ENCODE measurements around the gene BCL11B. TPM values are rescaled to one million over a fixed set of nuclear protein-coding genes. Genes with fewer than 3 reads are reported as not detected.

The BCL11B gene
- total and polyA plus RNA-seq, 10 of the 15 experiments (the other 5 are each of a cell fraction or from before 2014, with no cell fraction given) = 0.38 to 5.5 (median 1.3) TPM

DNA sequence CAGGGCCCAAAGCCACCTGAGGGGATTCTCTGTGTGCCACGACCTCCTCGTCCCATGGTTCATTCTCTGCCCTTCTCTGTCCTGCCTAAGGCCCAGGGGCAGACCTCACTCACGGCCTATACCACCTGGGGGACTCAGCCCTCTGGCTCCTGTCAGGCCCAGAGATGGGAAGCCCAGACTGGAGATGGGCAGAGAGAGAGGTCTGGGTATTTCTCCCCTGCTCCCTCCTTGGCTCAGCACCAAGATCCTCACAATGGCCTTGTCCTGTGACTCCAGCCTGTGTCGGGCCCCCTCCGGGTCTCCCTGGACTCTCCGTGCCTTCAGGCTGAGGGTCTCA is 46.9 kb upstream of the BCL11B start:
- TF ChIP-seq, protein P1, sequence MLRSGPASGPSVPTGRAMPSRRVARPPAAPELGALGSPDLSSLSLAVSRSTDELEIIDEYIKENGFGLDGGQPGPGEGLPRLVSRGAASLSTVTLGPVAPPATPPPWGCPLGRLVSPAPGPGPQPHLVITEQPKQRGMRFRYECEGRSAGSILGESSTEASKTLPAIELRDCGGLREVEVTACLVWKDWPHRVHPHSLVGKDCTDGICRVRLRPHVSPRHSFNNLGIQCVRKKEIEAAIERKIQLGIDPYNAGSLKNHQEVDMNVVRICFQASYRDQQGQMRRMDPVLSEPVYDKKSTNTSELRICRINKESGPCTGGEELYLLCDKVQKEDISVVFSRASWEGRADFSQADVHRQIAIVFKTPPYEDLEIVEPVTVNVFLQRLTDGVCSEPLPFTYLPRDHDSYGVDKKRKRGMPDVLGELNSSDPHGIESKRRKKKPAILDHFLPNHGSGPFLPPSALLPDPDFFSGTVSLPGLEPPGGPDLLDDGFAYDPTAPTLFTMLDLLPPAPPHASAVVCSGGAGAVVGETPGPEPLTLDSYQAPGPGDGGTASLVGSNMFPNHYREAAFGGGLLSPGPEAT (IDR thresholded peaks at IDR 0.05; ENCODE audit: low read depth) = no peak
- TF ChIP-seq MTA3 (IDR thresholded peaks at IDR 0.05; ENCODE audit: borderline replicate concordance, low read length) = no peak
- no peak for TF ChIP-seq NR2F1 (conservative IDR thresholded peaks at IDR 0.05)
- Histone ChIP-seq H3K27ac (ENCODE audit: control insufficient read depth, insufficient read depth) (no peak overlapping the region), H3K27me3 (replicated peaks in 1 of 2; ENCODE audit: control insufficient read depth in 2 of 2, insufficient read depth in 2 of 2, low read length in 1 of 2) (no peaks in the 10 kb centered on the region; a peak in 1 of 4 replicates), H2AFZ (ENCODE audit: control insufficient read depth, low read depth, low read length) (no peak overlapping the region), H3K79me2 (ENCODE audit: control insufficient read depth, insufficient read depth, low read length) (no peaks in the 10 kb centered on the region), H3K4me2 (ENCODE audit: control insufficient read depth, insufficient read depth) (no peak overlapping the region), H3K9me3 (replicated peaks; ENCODE audit: control insufficient read depth, insufficient read depth, low read length) (no peaks in the 10 kb centered on the region), H3K36me3 (ENCODE audit: control insufficient read depth in 2 of 2, insufficient read depth in 2 of 2, low read length in 1 of 2) (no peaks in the 10 kb centered on the region), H3K9ac (ENCODE audit: control insufficient read depth, insufficient read depth, low read length) (no peak overlapping the region), H3K4me3 (no peak overlapping the region), H4K20me1 (ENCODE audit: control insufficient read depth, insufficient read depth) (no peaks in the 10 kb centered on the region), H3K4me1 (ENCODE audit: control insufficient read depth, insufficient read depth, low read length) (peaks cover 6% of the 10 kb centered on the region)
- no TSS peak for BruUV-seq (replicated peaks)
- DNase-seq (ENCODE audit: low read depth, low spot score) = no peak
- intact Hi-C loops (cut with micrococcal nuclease; ENCODE audit: unreplicated experiment) (no loop called here), in situ Hi-C loops (cut with MboI) (no loop called here)
- ChIA-PET POLR2A (no interaction called here), RAD21 (ENCODE audit: unreplicated experiment) (interaction anchor here (1.2 to 1.5 kb wide), 2 partner anchors 31 to 43 kb away, joined by 3 to 7 read pairs; no protein-coding TSS in a partner anchor), CTCF (interaction anchor here (1.1 to 2.1 kb wide), 7 partner anchors 32 to 105 kb away, joined by 3 to 27 read pairs (median 3); no protein-coding TSS in a partner anchor), SMC1A (ENCODE audit: uncharacterized antibody, unreplicated experiment) (no interaction called here)
- FAIRE-seq = no peak
- ATAC-seq = no peak
- WGBS (ENCODE audit: insufficient coverage, insufficient replicate concordance, low lambda C conversion rate, missing lambda C conversion rate) = 49% methylated on average over 6 of the region's 6 CpGs

GRCh38 chr14:99318091-99318958 is 46.3 kb upstream of the BCL11B start:
- H3K27me3 ChIP-seq (replicated peaks in 1 of 2; ENCODE audit: control insufficient read depth in 2 of 2, insufficient read depth in 2 of 2, low read length in 1 of 2) = no peaks in the 10 kb centered on the region; a peak in 1 of 4 replicates
- DNase-seq (ENCODE audit: low read depth, low spot score) (no peak), FAIRE-seq (no peak), ATAC-seq (no peak)
- H3K4me2 ChIP-seq (ENCODE audit: control insufficient read depth, insufficient read depth) = no peak overlapping the region
- H3K4me3 ChIP-seq = no peak overlapping the region
- no peak overlapping the region for H3K9ac ChIP-seq (ENCODE audit: control insufficient read depth, insufficient read depth, low read length)
- no peaks in the 10 kb centered on the region for H4K20me1 ChIP-seq (ENCODE audit: control insufficient read depth, insufficient read depth)
- H3K36me3 ChIP-seq (ENCODE audit: control insufficient read depth in 2 of 2, insufficient read depth in 2 of 2, low read length in 1 of 2) = no peaks in the 10 kb centered on the region
- ChIA-PET CTCF (no interaction called here), POLR2A (no interaction called here), SMC1A (ENCODE audit: uncharacterized antibody, unreplicated experiment) (no interaction called here), RAD21 (ENCODE audit: unreplicated experiment) (interaction anchor here (1.2 kb wide), 1 partner anchor 31 kb away, joined by 3 read pairs; no protein-coding TSS in a partner anchor)
- no TSS peak for BruUV-seq (replicated peaks)
- H3K4me1 ChIP-seq (ENCODE audit: control insufficient read depth, insufficient read depth, low read length) = peaks cover 6% of the 10 kb centered on the region
- no peaks in the 10 kb centered on the region for H3K9me3 ChIP-seq (replicated peaks; ENCODE audit: control insufficient read depth, insufficient read depth, low read length)
- 60% methylated on average over 13 of the region's 13 CpGs for WGBS (ENCODE audit: insufficient coverage, insufficient replicate concordance, low lambda C conversion rate, missing lambda C conversion rate)
- no peak overlapping the region for H3K27ac ChIP-seq (ENCODE audit: control insufficient read depth, insufficient read depth)
- in situ Hi-C loops (cut with MboI) = no loop called here
- H3K79me2 ChIP-seq (ENCODE audit: control insufficient read depth, insufficient read depth, low read length) = no peaks in the 10 kb centered on the region
- no peak for TF ChIP-seq NKRF (conservative IDR thresholded peaks at IDR 0.05)
- TF ChIP-seq MTA3 (IDR thresholded peaks at IDR 0.05; ENCODE audit: borderline replicate concordance, low read length) = no peak
- TF ChIP-seq, protein P2, sequence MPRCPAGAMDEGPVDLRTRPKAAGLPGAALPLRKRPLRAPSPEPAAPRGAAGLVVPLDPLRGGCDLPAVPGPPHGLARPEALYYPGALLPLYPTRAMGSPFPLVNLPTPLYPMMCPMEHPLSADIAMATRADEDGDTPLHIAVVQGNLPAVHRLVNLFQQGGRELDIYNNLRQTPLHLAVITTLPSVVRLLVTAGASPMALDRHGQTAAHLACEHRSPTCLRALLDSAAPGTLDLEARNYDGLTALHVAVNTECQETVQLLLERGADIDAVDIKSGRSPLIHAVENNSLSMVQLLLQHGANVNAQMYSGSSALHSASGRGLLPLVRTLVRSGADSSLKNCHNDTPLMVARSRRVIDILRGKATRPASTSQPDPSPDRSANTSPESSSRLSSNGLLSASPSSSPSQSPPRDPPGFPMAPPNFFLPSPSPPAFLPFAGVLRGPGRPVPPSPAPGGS (IDR thresholded peaks at IDR 0.05; ENCODE audit: borderline replicate concordance, insufficient read depth, low read depth, low read length, poor library complexity, severe bottlenecking) = no peak
- TF ChIP-seq, protein P3, sequence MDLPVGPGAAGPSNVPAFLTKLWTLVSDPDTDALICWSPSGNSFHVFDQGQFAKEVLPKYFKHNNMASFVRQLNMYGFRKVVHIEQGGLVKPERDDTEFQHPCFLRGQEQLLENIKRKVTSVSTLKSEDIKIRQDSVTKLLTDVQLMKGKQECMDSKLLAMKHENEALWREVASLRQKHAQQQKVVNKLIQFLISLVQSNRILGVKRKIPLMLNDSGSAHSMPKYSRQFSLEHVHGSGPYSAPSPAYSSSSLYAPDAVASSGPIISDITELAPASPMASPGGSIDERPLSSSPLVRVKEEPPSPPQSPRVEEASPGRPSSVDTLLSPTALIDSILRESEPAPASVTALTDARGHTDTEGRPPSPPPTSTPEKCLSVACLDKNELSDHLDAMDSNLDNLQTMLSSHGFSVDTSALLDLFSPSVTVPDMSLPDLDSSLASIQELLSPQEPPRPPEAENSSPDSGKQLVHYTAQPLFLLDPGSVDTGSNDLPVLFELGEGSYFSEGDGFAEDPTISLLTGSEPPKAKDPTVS (IDR thresholded peaks at IDR 0.05; ENCODE audit: low read depth, low read length) = no peak
- TF ChIP-seq RFX5 (IDR thresholded peaks at IDR 0.05; ENCODE audit: low read depth, low read length) = no peak
- TF ChIP-seq GATAD2B (conservative IDR thresholded peaks at IDR 0.05; ENCODE audit: low read depth) = no peak
- no peak overlapping the region for H2AFZ ChIP-seq (ENCODE audit: control insufficient read depth, low read depth, low read length)
- intact Hi-C loops (cut with micrococcal nuclease; ENCODE audit: unreplicated experiment) = no loop called here
